Liver (tissue), 9 donors: Measurements from ENCODE around the gene ALX3. TPM values are rescaled to one million over a fixed set of nuclear protein-coding genes. Genes with fewer than 3 reads are reported as not detected.

ENCODE experiments used
- DNase-seq: peaks from one replicate; pipeline ENCODE4 v3.0.0-alpha.2; 2017; ENCODE audit warnings: low spot score
- H3K27ac ChIP-seq, 2 donors: one replicate each; pipeline ENCODE4 v1.7.0; 2013; ENCODE audit warnings: inconsistent platforms in 2 of 2, low read length in 2 of 2, control low read depth in 1 of 2, low read depth in 1 of 2, mild to moderate bottlenecking in 1 of 2
- H3K27me3 ChIP-seq, 4 donors: one replicate each; pipeline versions ENCODE4 v1.6.1 to v1.7.0; 2013; ENCODE audit warnings: low read length in 3 of 4, inconsistent platforms in 1 of 4, mild to moderate bottlenecking in 1 of 4, moderate library complexity in 1 of 4; ENCODE audit not compliant: control insufficient read depth in 4 of 4, insufficient read depth in 4 of 4
- H3K36me3 ChIP-seq, 4 donors: one replicate each; pipeline versions ENCODE4 v1.6.1 to v1.7.0; 2013; ENCODE audit warnings: low read length in 3 of 4, mild to moderate bottlenecking in 3 of 4, low read depth in 1 of 4, moderate library complexity in 1 of 4; ENCODE audit not compliant: control insufficient read depth in 4 of 4, insufficient read depth in 3 of 4
- H3K4me1 ChIP-seq, 4 donors: one replicate each; pipeline versions ENCODE4 v1.6.1 to v1.7.0; 2013; ENCODE audit warnings: low read length in 3 of 4, mild to moderate bottlenecking in 3 of 4, moderate library complexity in 1 of 4; ENCODE audit not compliant: control insufficient read depth in 4 of 4, insufficient read depth in 4 of 4
- H3K4me3 ChIP-seq, 3 donors: one replicate each; pipeline versions ENCODE4 v1.6.1 to v1.7.0; 2013; ENCODE audit warnings: low read length in 3 of 3, control low read depth in 1 of 3, low read depth in 1 of 3, mild to moderate bottlenecking in 1 of 3
- H3K9ac ChIP-seq, 2 donors: one replicate each; pipeline ENCODE4 v1.7.0; 2013; ENCODE audit warnings: low read length in 2 of 2, mild to moderate bottlenecking in 2 of 2, moderate library complexity in 2 of 2, control low read depth in 1 of 2, low read depth in 1 of 2
- H3K9me3 ChIP-seq, 4 donors: one replicate each; pipeline versions ENCODE4 v1.6.1 to v1.7.0; 2013; ENCODE audit warnings: low read length in 3 of 4; ENCODE audit not compliant: control insufficient read depth in 4 of 4
- EGR1 ChIP-seq, 2 donors: IDR thresholded peaks; 2 replicates each; pipeline ENCODE4 v1.6.1; 2016 to 2018; ENCODE audit warnings: antibody characterized with exemption in 2 of 2, low read depth in 2 of 2
- FOXA1 ChIP-seq: IDR thresholded peaks from 2 replicates; pipeline ENCODE4 v1.6.1; 2016; ENCODE audit warnings: antibody characterized with exemption
- FOXA2 ChIP-seq: IDR thresholded peaks from 2 replicates; pipeline ENCODE4 v1.6.1; 2016; ENCODE audit warnings: antibody characterized with exemption
- GABPA ChIP-seq, 2 donors: IDR thresholded peaks in 1 of 2; conservative IDR thresholded peaks in 1 of 2; 2 replicates each; pipeline ENCODE4 v1.6.1; 2016; ENCODE audit warnings: antibody characterized with exemption in 2 of 2, mild to moderate bottlenecking in 1 of 2, moderate library complexity in 1 of 2
- HNF4A ChIP-seq, 2 donors: conservative IDR thresholded peaks; 2 replicates each; pipeline ENCODE4 v1.6.1; 2016; ENCODE audit warnings: antibody characterized with exemption in 2 of 2, mild to moderate bottlenecking in 2 of 2
- HNF4G ChIP-seq: IDR thresholded peaks from 2 replicates; pipeline ENCODE4 v1.6.1; 2016; ENCODE audit warnings: antibody characterized with exemption
- JUND ChIP-seq, 2 donors: IDR thresholded peaks; 2 replicates each; pipeline ENCODE4 v1.6.1; 2016; ENCODE audit warnings: antibody characterized with exemption in 2 of 2
- NR2F2 ChIP-seq: IDR thresholded peaks from 2 replicates; pipeline ENCODE4 v1.6.1; 2016; ENCODE audit warnings: antibody characterized with exemption
- RAD21 ChIP-seq, 2 donors: IDR thresholded peaks; 2 replicates each; pipeline ENCODE4 v1.6.1; 2016; ENCODE audit warnings: antibody characterized with exemption in 2 of 2, mild to moderate bottlenecking in 2 of 2
- RXRA ChIP-seq, 2 donors: IDR thresholded peaks; 2 replicates each; pipeline ENCODE4 v1.6.1; 2017 to 2018; ENCODE audit warnings: antibody characterized with exemption in 2 of 2, mild to moderate bottlenecking in 1 of 2
- SP1 ChIP-seq: IDR thresholded peaks from 2 replicates; pipeline ENCODE4 v1.6.1; 2018; ENCODE audit warnings: antibody characterized with exemption, mild to moderate bottlenecking
- TAF1 ChIP-seq: conservative IDR thresholded peaks from 2 replicates; pipeline ENCODE4 v1.6.1; 2016; ENCODE audit warnings: antibody characterized with exemption, mild to moderate bottlenecking
- YY1 ChIP-seq: IDR thresholded peaks from 2 replicates; pipeline ENCODE4 v1.6.1; 2016; ENCODE audit warnings: antibody characterized with exemption, mild to moderate bottlenecking
- WGBS: extraction: QIAGEN DNeasy Blood & Tissue Kit; methylation state at CpG from one replicate; pipeline ENCODE4 v1.1.7; 2013; 5-methylcytosine and 5-hydroxymethylcytosine counted together
- polyA plus RNA-seq, 2 donors: library from polyadenylated mRNA; stranded (reverse) in 1 of 2; unstranded in 1 of 2; fragments of 200-250 nt in 1 of 2; fragments of >200 nt in 1 of 2; fragmentation: Nextera tagmentation in 1 of 2; extraction: Ambion mirVana in 1 of 2; gene quantifications; one replicate each; pipeline versions ENCODE4 v1.2.1 to v1.2.3, GENCODE V29; 2013 to 2015
- total RNA-seq, 2 donors: library from RNA; depleted of rRNA; stranded (reverse); fragments of >200 nt; gene quantifications; one replicate each; pipeline ENCODE4 v1.2.3, GENCODE V29; 2014
- TF ChIP-seq, protein P1 (sequence below): IDR thresholded peaks from 2 replicates; pipeline ENCODE4 v1.6.1; 2016; ENCODE audit warnings: antibody characterized with exemption
- TF ChIP-seq, protein P2 (sequence below): fragments of 150-350 bp; IDR thresholded peaks from 2 replicates; pipeline ENCODE4 v1.5.1; 2017; ENCODE audit warnings: improper control_type of control experiment, low read depth, low read length; ENCODE audit not compliant: missing input control
- TF ChIP-seq, protein P3 (sequence below): IDR thresholded peaks from 2 replicates; pipeline ENCODE4 v1.6.1; 2016; ENCODE audit warnings: antibody characterized with exemption
- TF ChIP-seq, protein P4 (sequence below): IDR thresholded peaks from 2 replicates; pipeline ENCODE4 v1.6.1; 2016; ENCODE audit warnings: antibody characterized with exemption
- donor health status: healthy.
- donor health status: healthy.
- donor health status: healthy.
- donor health status: healthy.
- donor health status: healthy.

Gene ALX3
- total and polyA plus RNA-seq, 4 donors, result not detected

DNA sequence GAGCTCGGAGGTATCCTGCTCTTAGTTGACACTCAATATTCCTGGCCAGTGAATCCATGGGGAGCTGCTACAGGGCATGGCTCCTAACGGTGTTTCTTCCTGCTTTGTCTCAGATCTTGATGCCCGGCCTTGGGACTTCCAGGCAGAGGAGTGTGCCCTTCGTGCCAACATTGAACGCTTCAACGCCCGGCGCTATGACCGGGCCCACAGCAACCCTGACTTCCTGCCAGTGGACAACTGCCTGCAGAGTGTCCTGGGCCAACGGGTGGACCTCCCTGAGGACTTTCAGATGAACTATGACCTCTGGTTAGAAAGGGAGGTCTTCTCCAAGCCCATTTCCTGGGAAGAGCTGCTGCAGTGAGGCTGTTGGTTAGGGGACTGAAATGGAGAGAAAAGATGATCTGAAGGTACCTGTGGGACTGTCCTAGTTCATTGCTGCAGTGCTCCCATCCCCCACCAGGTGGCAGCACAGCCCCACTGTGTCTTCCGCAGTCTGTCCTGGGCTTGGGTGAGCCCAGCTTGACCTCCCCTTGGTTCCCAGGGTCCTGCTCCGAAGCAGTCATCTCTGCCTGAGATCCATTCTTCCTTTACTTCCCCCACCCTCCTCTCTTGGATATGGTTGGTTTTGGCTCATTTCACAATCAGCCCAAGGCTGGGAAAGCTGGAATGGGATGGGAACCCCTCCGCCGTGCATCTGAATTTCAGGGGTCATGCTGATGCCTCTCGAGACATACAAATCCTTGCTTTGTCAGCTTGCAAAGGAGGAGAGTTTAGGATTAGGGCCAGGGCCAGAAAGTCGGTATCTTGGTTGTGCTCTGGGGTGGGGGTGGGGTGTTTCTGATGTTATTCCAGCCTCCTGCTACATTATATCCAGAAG, 16.7 kb downstream of the ALX3 start:
- peaks cover 0 to 3% (median 0%) of the 10 kb centered on the region in 4 donors for H3K4me1 ChIP-seq
- H3K27ac ChIP-seq, result no peak overlapping the region
- TF ChIP-seq, protein P1, sequence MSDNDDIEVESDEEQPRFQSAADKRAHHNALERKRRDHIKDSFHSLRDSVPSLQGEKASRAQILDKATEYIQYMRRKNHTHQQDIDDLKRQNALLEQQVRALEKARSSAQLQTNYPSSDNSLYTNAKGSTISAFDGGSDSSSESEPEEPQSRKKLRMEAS, result no peak
- TF ChIP-seq, protein P2, sequence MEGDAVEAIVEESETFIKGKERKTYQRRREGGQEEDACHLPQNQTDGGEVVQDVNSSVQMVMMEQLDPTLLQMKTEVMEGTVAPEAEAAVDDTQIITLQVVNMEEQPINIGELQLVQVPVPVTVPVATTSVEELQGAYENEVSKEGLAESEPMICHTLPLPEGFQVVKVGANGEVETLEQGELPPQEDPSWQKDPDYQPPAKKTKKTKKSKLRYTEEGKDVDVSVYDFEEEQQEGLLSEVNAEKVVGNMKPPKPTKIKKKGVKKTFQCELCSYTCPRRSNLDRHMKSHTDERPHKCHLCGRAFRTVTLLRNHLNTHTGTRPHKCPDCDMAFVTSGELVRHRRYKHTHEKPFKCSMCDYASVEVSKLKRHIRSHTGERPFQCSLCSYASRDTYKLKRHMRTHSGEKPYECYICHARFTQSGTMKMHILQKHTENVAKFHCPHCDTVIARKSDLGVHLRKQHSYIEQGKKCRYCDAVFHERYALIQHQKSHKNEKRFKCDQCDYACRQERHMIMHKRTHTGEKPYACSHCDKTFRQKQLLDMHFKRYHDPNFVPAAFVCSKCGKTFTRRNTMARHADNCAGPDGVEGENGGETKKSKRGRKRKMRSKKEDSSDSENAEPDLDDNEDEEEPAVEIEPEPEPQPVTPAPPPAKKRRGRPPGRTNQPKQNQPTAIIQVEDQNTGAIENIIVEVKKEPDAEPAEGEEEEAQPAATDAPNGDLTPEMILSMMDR, result peak; percentile 92
- TF ChIP-seq RAD21 (IDR thresholded peaks at IDR 0.05), result peak; percentile 84 to 92
- H3K36me3 ChIP-seq, result peaks cover 16 to 83% (median 65%) of the 10 kb centered on the region in 4 donors
- 56% methylated on average over 16 of the region's 16 CpGs for WGBS
- H3K27me3 ChIP-seq, result no peaks in the 10 kb centered on the region
- no peaks in the 10 kb centered on the region for H3K9me3 ChIP-seq
- peak; percentile 85 for DNase-seq
- H3K9ac ChIP-seq, result no peak overlapping the region
- no peak overlapping the region for H3K4me3 ChIP-seq

DNA sequence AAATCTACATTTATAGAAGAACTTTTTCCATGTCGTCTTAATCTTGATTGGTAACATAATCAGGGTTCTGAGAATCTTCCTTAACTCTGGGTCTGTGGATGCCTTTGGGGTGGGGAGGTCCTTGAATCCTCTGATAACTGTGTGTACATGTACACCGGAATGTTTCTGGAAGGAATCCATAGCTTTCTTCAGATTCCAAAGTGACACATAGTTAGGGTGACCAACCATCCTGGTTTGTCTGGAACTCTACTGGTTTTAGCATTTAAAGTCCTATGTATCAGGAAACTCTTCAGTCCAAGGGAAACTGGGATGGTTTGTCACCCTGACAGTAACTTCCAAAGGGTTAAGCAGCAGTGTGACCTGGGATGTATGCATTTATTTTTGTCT, 19.2 kb downstream of the ALX3 start:
- DNase-seq, result no peak
- Histone ChIP-seq H3K36me3 (peaks cover 16 to 81% (median 69%) of the 10 kb centered on the region in 4 donors), H3K4me1 (peaks cover 0 to 3% (median 1%) of the 10 kb centered on the region in 4 donors), H3K9me3 (no peaks in the 10 kb centered on the region), H3K27me3 (no peaks in the 10 kb centered on the region), H3K9ac (no peak overlapping the region), H3K4me3 (no peak overlapping the region), H3K27ac (no peak overlapping the region)
- no peak for TF ChIP-seq EGR1 (IDR thresholded peaks at IDR 0.05; ENCODE audit: low read depth in 2 of 2)
- TF ChIP-seq SP1, result no peak
- 79% methylated on average over 2 of the region's 2 CpGs for WGBS

DNA sequence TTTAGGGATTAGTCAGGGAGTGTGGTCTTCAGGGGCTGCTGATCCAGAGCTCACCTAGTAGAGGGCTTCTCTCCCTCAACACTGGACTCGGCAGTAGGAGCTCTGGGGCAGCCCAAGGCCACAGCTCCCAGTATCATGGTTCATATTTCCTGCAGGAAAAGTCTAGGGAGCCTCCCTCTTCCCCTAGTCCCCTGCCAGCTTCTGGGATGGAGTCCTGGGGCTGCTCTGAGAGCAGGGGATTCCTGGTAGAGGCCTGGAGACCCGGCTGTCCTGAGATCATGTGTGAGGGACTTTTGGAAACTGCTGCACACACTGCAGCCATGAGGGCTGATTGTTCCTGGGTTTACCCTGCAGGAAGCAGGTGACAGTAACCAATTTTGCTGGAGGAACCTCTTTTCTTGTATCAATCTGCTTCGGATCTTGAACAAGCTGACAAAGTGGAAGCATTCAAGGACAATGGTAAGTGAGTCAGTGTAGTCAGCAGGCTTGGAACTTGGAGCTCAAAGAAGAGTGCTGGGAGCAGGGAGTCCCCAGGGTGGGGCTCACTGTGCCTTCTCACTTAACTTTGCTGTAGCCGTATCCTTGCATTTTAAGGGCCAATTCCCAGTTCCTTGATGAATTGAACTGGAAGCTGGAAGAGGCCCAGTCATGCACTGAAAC, 19.7 kb downstream of the ALX3 start:
- H3K27ac ChIP-seq, result no peak overlapping the region
- DNase-seq, result no peak
- TF ChIP-seq TAF1, result no peak
- TF ChIP-seq, protein P1, result no peak
- TF ChIP-seq, protein P2, result no peak
- no peak for TF ChIP-seq GABPA (IDR thresholded peaks at IDR 0.05 in 1 of 2, conservative IDR thresholded peaks at IDR 0.05 in 1 of 2)
- no peak for TF ChIP-seq HNF4A (conservative IDR thresholded peaks at IDR 0.05)
- no peak for TF ChIP-seq YY1
- no peak for TF ChIP-seq HNF4G
- no peak for TF ChIP-seq JUND (IDR thresholded peaks at IDR 0.05)
- TF ChIP-seq, protein P3, sequence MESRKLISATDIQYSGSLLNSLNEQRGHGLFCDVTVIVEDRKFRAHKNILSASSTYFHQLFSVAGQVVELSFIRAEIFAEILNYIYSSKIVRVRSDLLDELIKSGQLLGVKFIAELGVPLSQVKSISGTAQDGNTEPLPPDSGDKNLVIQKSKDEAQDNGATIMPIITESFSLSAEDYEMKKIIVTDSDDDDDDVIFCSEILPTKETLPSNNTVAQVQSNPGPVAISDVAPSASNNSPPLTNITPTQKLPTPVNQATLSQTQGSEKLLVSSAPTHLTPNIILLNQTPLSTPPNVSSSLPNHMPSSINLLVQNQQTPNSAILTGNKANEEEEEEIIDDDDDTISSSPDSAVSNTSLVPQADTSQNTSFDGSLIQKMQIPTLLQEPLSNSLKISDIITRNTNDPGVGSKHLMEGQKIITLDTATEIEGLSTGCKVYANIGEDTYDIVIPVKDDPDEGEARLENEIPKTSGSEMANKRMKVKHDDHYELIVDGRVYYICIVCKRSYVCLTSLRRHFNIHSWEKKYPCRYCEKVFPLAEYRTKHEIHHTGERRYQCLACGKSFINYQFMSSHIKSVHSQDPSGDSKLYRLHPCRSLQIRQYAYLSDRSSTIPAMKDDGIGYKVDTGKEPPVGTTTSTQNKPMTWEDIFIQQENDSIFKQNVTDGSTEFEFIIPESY, result no peak
- TF ChIP-seq RAD21 (IDR thresholded peaks at IDR 0.05), result no peak
- no peak for TF ChIP-seq FOXA1
- no peak for TF ChIP-seq FOXA2
- no peak for TF ChIP-seq RXRA (IDR thresholded peaks at IDR 0.05)
- no peak for TF ChIP-seq EGR1 (IDR thresholded peaks at IDR 0.05; ENCODE audit: low read depth in 2 of 2)
- TF ChIP-seq, protein P4, sequence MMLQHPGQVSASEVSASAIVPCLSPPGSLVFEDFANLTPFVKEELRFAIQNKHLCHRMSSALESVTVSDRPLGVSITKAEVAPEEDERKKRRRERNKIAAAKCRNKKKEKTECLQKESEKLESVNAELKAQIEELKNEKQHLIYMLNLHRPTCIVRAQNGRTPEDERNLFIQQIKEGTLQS, result no peak
- TF ChIP-seq NR2F2, result no peak
- TF ChIP-seq SP1, result no peak

More for the DNA sequence above, 19.7 kb downstream of the ALX3 start:
- 80% methylated on average over 4 of the region's 4 CpGs for WGBS
- H3K9me3 ChIP-seq, result no peaks in the 10 kb centered on the region
- peaks cover 0 to 3% (median 1%) of the 10 kb centered on the region in 4 donors for H3K4me1 ChIP-seq
- no peak overlapping the region for H3K9ac ChIP-seq
- H3K36me3 ChIP-seq, result peaks cover 16 to 79% (median 68%) of the 10 kb centered on the region in 4 donors
- no peaks in the 10 kb centered on the region for H3K27me3 ChIP-seq
- no peak overlapping the region for H3K4me3 ChIP-seq
